BE2C (cell line): Measurements from ENCODE around the gene EHD1.
A peak's percentile ranks its signal among the peaks of the same experiment; 100 is the strongest.
"Not testable (repeated sequence)": the region's sequence is repeated elsewhere in the genome, so short reads cannot be mapped to it uniquely, and the experiment has no call there.

ENCODE experiments used
- DNase-seq: peaks from one replicate; pipeline ENCODE4 v3.0.0-alpha.2; 2020
- H3K27me3 ChIP-seq: fragments of 250-450 bp; sonication (Bioruptor Pico); 2 replicates; pipeline ENCODE4 v1.5.1; 2020; ENCODE audit warnings: mild to moderate bottlenecking
- H3K36me3 ChIP-seq: fragments of 250-450 bp; sonication (Bioruptor Pico); 2 replicates; pipeline ENCODE4 v1.5.1; 2020; ENCODE audit warnings: mild to moderate bottlenecking
- H3K4me1 ChIP-seq: fragments of 250-450 bp; sonication (Bioruptor Pico); 2 replicates; pipeline ENCODE4 v1.5.1; 2020
- H3K4me3 ChIP-seq: 2 replicates; pipeline ENCODE4 v1.5.1; 2011; ENCODE audit warnings: low read depth, low read length
- H3K9me3 ChIP-seq: fragments of 250-450 bp; sonication (Bioruptor Pico); 2 replicates; pipeline ENCODE4 v1.5.1; 2020
- TF ChIP-seq, protein P1 (sequence below): IDR thresholded peaks from 2 replicates; pipeline ENCODE4 v1.5.1; 2012; ENCODE audit warnings: mild to moderate bottlenecking, low read depth, low read length

EHD1 gene

DNA sequence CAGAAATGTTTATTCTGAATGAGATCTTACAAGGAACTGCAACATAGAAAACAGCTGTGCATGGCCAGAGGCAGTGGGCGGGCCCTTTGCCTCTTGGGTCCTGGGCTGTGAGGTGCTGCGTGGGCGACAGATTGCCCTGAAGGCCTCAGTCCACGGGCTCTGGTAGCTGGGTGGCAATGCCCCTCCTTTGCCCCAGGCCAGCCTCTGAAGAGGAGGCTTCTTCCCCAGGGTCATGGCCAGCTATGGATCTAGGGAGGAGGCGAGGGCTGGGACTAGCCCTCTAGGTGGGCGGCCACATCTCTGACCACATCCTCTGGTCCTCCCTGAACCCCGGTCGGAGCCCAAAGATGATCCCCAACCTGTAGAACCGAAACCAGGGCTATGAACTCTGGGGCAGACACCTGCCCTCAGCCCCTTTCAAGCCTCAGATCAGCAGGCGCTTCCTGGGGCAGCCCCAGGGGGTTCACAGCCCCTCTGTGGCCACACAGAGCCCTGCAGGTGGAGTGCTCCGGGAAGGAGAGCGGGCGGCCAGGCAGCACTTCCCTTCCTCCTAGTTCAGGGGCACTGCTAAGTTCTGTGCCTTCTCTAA is 27.3 kb downstream of the EHD1 start:
- Histone ChIP-seq H3K9me3 (no peaks in the 10 kb centered on the region), H3K4me1 (peaks cover 13% of the 10 kb centered on the region), H3K4me3 (no peak overlapping the region), H3K27me3 (no peaks in the 10 kb centered on the region), H3K36me3 (peaks cover 4% of the 10 kb centered on the region; the same call in 1 of the 2 replicates)
- no peak for DNase-seq
- TF ChIP-seq, protein P1, sequence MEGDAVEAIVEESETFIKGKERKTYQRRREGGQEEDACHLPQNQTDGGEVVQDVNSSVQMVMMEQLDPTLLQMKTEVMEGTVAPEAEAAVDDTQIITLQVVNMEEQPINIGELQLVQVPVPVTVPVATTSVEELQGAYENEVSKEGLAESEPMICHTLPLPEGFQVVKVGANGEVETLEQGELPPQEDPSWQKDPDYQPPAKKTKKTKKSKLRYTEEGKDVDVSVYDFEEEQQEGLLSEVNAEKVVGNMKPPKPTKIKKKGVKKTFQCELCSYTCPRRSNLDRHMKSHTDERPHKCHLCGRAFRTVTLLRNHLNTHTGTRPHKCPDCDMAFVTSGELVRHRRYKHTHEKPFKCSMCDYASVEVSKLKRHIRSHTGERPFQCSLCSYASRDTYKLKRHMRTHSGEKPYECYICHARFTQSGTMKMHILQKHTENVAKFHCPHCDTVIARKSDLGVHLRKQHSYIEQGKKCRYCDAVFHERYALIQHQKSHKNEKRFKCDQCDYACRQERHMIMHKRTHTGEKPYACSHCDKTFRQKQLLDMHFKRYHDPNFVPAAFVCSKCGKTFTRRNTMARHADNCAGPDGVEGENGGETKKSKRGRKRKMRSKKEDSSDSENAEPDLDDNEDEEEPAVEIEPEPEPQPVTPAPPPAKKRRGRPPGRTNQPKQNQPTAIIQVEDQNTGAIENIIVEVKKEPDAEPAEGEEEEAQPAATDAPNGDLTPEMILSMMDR, result no peak

DNA sequence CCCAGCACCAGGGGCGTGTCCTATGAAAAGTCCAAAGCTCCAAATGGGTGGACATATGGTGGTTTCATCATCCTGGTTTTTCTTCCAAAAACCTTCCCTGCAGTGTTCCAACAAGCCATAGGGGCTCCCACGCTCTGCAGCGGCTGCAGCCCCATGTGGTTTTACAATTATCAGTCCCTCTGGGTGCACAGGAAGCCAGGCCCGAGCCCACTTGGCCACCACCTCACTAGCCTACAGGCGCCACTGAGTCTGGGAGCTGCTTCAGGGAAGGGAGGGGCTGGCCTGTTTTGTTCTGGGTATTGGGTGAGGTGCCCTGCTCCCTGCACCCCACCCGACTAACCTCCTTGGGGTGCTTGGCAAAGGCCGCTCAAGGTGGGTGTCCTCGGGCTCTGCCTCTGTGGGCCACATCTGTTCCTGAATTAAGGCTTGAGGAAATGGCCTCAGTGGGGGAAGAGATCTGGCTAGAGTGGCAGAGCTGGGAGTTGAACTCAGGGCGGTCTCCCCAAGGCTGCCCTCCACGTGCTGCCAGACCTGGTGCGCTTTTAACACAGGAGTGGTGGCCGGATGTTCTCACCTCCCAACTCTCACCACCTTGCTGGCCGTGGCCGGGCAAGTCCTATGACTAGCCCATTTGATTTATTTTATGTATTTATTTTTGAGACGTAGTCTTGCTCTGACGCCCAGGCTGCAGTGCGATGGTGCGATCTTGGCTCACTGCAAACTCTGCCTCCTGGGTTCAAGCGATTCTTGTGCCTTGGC is 28.6 kb downstream of the EHD1 start:
- H3K4me3 ChIP-seq, result no peak overlapping the region
- TF ChIP-seq, protein P1, result no peak
- DNase-seq, result no peak
- peaks cover 3% of the 10 kb centered on the region; the same call in 1 of the 2 replicates for H3K4me1 ChIP-seq
- no peaks in the 10 kb centered on the region for H3K9me3 ChIP-seq
- no peaks in the 10 kb centered on the region for H3K27me3 ChIP-seq
- H3K36me3 ChIP-seq, result peaks cover 4% of the 10 kb centered on the region; the same call in 1 of the 2 replicates

DNA sequence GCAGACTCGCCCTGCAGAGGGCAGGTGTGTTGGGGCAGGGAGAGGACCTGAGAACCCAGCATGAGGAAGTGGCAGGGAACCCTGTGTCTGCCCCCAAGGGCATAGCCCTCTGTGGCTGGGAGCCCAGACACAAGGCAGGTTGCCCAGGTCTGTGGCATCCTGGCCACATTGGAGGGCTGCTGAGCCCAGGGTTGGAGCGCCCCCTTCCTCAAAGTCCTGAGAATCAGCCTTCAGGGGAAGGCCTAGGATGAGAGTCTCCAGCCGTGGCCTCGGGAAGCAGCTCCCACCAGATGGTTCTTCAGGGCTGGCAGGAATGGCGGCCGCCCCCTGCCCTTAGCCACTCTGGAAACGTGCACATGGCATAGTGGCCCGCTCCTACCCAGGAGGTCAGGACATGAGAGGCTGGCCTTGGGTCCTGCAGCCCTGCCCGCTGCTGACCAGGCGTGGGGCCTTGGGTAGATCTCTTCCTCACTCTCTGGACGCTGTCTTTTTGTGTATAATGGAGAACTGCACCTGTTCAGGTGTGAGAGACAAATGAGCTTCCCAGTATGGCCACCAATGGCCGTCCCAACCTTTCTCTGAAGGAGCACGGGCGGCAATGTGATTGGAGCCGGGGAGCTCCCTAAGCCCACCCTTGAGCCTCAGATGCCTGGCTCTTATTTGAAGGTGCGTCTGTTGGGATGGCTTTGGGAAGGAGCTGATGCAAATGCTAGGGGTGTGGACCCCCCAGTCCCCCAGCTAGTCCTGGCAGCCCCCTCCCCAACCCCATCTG is 29.4 kb downstream of the EHD1 start:
- H3K4me1 ChIP-seq, result no peaks in the 10 kb centered on the region
- TF ChIP-seq, protein P1, result no peak
- DNase-seq, result no peak
- H3K4me3 ChIP-seq, result no peak overlapping the region
- no peaks in the 10 kb centered on the region for H3K9me3 ChIP-seq
- H3K27me3 ChIP-seq, result no peaks in the 10 kb centered on the region
- H3K36me3 ChIP-seq, result no peaks in the 10 kb centered on the region

DNA sequence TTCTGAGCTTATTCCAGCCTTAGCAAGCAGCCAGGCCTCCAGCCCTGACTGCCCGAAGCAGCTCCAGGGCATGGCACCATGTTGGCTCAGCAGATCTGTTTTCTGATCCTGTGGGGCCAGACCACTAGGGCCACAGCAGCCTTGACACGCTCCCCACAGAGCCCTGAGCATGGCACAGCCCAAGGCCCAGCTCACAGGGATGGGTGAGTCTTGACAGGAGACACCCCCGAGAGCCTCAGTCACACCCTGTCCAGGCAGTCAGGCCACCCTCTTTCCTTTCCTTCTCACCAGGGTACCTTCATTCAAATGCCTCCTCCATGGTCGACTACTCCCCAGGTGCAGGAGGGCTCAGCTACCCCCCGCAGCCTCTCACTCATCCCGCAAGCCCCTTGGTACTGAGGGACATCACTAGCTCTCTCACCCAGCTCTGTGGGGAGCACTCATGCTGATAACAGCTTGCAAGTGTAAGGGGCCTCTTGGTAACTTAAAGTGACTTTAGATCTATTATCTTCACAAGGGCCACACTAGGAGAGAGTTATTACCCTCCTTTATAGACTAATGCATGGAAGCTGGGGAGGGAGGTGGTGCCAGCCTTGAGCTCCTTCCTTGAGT is 30.1 kb downstream of the EHD1 start:
- H3K4me3 ChIP-seq, result no peak overlapping the region
- TF ChIP-seq, protein P1, result no peak
- no peaks in the 10 kb centered on the region for H3K36me3 ChIP-seq
- no peaks in the 10 kb centered on the region for H3K9me3 ChIP-seq
- H3K27me3 ChIP-seq, result no peaks in the 10 kb centered on the region
- no peaks in the 10 kb centered on the region for H3K4me1 ChIP-seq
- no peak for DNase-seq

DNA sequence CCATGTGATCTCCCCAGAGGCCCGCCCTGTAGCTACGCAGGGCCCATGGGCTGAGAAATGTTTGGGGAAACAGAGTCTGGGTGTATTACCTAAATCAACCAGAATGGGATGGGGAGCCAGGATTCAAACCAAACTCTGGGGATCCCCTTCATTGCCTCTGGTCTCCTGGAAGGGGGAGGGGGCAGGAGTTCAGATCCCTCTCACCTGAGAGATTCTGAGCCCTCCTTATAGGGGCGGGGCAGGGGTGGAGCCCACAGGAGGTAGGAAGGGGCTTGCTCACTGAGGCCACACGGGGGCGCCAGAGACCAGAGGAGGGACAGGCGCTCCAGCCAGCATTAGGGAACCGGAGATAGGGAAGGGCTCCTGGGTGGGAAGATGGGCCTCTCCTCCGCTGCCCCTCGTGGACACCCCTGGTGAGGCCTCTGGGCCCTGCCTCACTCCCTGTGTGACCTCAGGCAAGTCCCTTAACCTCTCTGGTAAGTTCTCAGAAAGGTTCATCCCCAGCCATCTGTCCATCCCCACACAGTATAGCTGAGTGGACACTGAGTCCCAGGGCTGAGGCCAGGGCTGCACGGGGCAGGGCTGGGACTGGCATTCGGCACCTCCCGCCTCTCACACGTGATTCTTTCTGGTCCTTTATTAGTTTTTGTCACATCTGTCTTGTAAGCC is 31.3 kb downstream of the EHD1 start:
- Histone ChIP-seq H3K27me3 (no peaks in the 10 kb centered on the region), H3K36me3 (no peaks in the 10 kb centered on the region), H3K4me1 (no peaks in the 10 kb centered on the region), H3K9me3 (no peaks in the 10 kb centered on the region), H3K4me3 (no peak overlapping the region)
- peak; percentile 92 for DNase-seq
- TF ChIP-seq, protein P1, result peak; percentile 78

DNA sequence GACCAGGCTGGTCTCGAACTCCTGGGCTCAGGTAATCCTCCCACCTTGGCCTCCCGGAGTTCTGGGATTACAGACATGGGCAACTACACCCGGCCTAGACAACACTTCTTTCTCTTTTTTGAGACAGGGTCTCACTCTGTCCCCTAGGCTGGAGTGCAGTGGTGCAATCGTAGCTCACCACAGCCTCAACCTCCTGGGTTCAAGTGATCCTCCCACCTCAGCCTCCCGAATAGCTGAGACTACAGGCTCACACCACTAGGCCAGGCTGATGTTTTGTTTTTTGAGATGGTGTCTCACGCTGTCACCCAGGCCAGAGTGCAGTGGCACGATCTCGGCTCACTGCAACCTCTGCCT is 32.7 kb downstream of the EHD1 start:
- not testable (repeated sequence) for H3K4me1 ChIP-seq

More for the DNA sequence above, 32.7 kb downstream of the EHD1 start:
- not testable (repeated sequence) for H3K4me3 ChIP-seq, H3K36me3 ChIP-seq, H3K27me3 ChIP-seq, H3K9me3 ChIP-seq, DNase-seq
